Uterus (tissue), 2 donors: Measurements from ENCODE around the gene SND1.

Experiments
- POLR2A ChIP-seq, 2 donors: fragments of 450-650 bp; IDR thresholded peaks; one replicate each; pipeline ENCODE4 v1.6.1; 2016; ENCODE audit warnings: antibody characterized with exemption in 2 of 2, mild to moderate bottlenecking in 1 of 2, moderate library complexity in 1 of 2
- TF ChIP-seq, protein P1 (sequence below), 4 experiments: fragments of 200-600 bp in 2 of 4; fragments of 450-650 bp in 2 of 4; sonication (generic) in 2 of 4; IDR thresholded peaks; one replicate each; pipeline ENCODE4 v1.5.1; 2016 to 2019; ENCODE audit warnings: antibody characterized with exemption in 4 of 4, mild to moderate bottlenecking in 2 of 4, moderate library complexity in 1 of 4

DNA sequence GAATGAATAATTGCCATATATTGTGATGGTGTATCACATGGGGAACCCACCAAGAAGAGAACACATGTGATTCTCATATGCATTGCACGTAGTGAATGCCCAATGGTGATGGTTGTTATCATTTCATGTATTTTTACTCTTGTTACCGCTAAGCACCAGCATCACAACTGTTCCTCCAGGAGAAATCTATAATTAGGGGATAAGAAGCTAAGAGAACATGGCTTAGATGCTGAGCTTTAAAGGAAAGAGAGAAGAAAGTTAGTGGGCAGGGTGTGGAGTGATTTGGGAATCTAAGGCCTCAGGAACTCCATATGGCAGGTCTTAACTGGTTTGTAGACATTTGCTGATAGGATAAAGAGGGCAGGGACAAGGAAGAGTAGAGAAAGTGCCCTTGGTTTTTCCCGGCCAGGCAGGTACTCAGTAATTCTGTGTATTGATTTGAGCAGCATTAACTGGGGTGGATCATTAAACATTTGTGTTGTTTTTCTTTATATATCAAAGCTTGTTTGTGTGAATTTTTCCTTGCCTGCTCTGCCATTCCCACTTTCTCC lies 233.3 kb downstream of the SND1 start:
- TF ChIP-seq, protein P1, sequence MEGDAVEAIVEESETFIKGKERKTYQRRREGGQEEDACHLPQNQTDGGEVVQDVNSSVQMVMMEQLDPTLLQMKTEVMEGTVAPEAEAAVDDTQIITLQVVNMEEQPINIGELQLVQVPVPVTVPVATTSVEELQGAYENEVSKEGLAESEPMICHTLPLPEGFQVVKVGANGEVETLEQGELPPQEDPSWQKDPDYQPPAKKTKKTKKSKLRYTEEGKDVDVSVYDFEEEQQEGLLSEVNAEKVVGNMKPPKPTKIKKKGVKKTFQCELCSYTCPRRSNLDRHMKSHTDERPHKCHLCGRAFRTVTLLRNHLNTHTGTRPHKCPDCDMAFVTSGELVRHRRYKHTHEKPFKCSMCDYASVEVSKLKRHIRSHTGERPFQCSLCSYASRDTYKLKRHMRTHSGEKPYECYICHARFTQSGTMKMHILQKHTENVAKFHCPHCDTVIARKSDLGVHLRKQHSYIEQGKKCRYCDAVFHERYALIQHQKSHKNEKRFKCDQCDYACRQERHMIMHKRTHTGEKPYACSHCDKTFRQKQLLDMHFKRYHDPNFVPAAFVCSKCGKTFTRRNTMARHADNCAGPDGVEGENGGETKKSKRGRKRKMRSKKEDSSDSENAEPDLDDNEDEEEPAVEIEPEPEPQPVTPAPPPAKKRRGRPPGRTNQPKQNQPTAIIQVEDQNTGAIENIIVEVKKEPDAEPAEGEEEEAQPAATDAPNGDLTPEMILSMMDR (IDR thresholded peaks at IDR 0.05), result no peak
- TF ChIP-seq POLR2A (IDR thresholded peaks at IDR 0.05), result no peak
